Stimulated activated CD8-positive, alpha-beta memory T cell treated with anti-CD3 and anti-CD28 coated beads, Interleukin-12 subunit alpha, Interleukin-12 subunit beta, amount 100 ng/mL, for 1 hour (primary cell): ENCODE results near the gene GSK3A.

Experiments used
- DNase-seq: peaks from one replicate; pipeline ENCODE4 v3.0.0-alpha.2; 2020; ENCODE audit warnings: low read depth

GSK3A gene

GRCh38 chr19:42280815-42281145, 38.4 kb upstream of the GSK3A start:
- no peak for DNase-seq

GRCh38 chr19:42279902-42280814, 37.8 kb upstream of the GSK3A start:
- peak; percentile 76 for DNase-seq

- DNase-seq: no peak
Observed at GRCh38 chr19:42279155-42279901, 36.9 kb upstream of the GSK3A start.

- DNase-seq: no peak
Observed at GRCh38 chr19:42278452-42279154, 36.2 kb upstream of the GSK3A start.

GRCh38 chr19:42277821-42278451, 35.5 kb upstream of the GSK3A start:
- no peak for DNase-seq

- no peak for DNase-seq
Observed at GRCh38 chr19:42276821-42277220, 34.4 kb upstream of the GSK3A start.

- no peak for DNase-seq
Observed at GRCh38 chr19:42276284-42276683, 33.9 kb upstream of the GSK3A start.

- no peak for DNase-seq
Observed at GRCh38 chr19:42275517-42275916, 33.1 kb upstream of the GSK3A start.

GRCh38 chr19:42275103-42275502, 32.7 kb upstream of the GSK3A start:
- no peak for DNase-seq

- no peak for DNase-seq
Observed at GRCh38 chr19:42274065-42274682, 31.8 kb upstream of the GSK3A start.

GRCh38 chr19:42273407-42274064, 31.1 kb upstream of the GSK3A start:
- DNase-seq: no peak

- no peak for DNase-seq
Observed at GRCh38 chr19:42272989-42273406, 30.6 kb upstream of the GSK3A start.

- no peak for DNase-seq
Observed at GRCh38 chr19:42272535-42272897, 30.1 kb upstream of the GSK3A start.

GRCh38 chr19:42271861-42272534, 29.6 kb upstream of the GSK3A start:
- no peak for DNase-seq

GRCh38 chr19:42271045-42271419, 28.6 kb upstream of the GSK3A start:
- DNase-seq: no peak

- peak; percentile 25 for DNase-seq
Observed at GRCh38 chr19:42270346-42271044, 28.1 kb upstream of the GSK3A start.

- no peak for DNase-seq
Observed at GRCh38 chr19:42269478-42270345, 27.3 kb upstream of the GSK3A start.

- DNase-seq: peak; percentile 98
Observed at GRCh38 chr19:42268704-42269477, 26.5 kb upstream of the GSK3A start, which contains the start of gene CIC. Gene CIC (plus strand): TSS chr19:42269252. CDS start chr19:42271784, 2,532 bp downstream.
